Measurements from ENCODE around the gene NFKBIE. TPM values are rescaled to one million over a fixed set of nuclear protein-coding genes. Genes with fewer than 3 reads are reported as not detected.

Gene NFKBIE
- polyA plus RNA-seq, 4 donors, result 6.2 to 11.9 (median 10.6) TPM

GRCh38 chr6:44217332-44218143 lies 47.8 kb downstream of the NFKBIE start:
- no peak for DNase-seq (ENCODE audit: low read depth in 4 of 4, low spot score in 3 of 4)

DNA sequence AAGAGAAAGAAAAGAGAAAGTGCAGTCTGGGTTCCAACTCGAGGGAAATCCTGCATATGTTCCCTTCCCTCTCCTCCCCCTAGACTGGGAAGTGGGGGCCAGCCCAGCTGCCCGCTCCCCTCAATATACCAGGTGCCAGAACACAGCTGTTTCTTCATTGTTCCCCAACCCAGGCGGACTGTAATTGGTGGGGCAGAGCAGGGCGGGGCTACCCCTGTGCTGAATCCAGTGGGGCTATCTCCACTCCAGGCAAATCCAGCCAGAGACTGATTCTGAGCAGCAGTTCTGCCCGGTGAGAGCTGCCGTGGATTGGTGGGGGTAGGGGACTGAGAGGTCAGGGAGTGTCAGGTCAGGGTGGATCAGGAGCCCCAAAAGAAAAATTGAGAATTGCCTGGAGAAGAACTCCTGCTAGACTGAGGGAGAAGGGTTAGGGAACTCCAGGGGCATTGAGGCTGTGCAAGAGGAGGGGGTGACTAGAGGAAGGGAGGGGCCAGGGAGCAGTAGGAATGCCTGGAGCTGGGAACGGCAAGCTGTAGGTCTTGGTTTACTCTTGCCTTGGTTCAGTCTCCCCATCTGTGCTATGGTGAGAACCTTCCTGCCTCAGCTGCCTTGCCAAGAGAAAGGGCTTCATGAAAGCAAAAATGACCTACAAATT lies 48.5 kb downstream of the NFKBIE start, which contains the start of gene MYMX:
Gene MYMX, plus strand, starts transcription at position 250 of the 655 bp plus-strand sequence. CDS start 546 bp downstream, outside the sequence.
- DNase-seq (ENCODE audit: low read depth in 4 of 4, low spot score in 3 of 4), result no peak

DNA sequence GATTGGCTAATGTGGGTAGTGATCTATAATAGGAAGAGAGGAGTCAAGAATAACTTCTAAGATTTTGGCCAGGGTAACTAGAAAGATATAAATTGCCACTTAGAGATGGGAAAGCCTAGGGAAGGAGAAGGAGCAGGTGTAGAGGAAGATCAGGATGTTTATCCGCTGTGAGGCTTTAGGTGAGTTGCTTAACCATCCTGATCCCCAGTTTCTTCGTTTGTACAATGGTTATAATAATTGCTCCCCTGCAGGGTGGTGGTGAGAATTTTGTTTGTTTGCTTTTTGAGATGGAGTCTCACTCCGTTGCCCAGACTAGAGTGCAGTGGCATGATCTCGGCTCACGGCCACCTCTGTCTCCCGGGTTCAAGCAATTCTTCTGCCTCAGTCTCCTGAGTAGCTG lies 51.0 kb downstream of the NFKBIE start:
- DNase-seq (ENCODE audit: low read depth in 4 of 4, low spot score in 3 of 4), result no peak

DNA sequence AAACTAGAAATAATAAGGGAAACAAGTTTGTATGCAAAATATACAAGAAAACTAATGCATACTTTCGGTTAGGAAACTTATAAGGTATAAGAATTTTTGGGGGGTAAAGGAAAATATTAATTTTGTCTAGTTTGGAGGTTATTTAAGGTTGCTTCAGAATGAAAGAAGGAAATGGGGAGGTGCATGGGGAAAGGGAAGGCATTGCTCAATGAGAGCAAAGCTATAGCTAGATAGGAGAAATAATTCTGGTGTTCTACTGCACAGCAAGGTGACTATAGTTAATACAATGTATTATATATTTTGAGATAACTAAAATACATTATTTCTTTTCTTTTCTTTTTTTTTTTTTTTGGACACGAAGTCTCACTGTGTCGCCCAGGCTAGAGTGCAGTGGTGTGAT lies 54.1 kb downstream of the NFKBIE start:
- DNase-seq (ENCODE audit: low read depth in 4 of 4, low spot score in 3 of 4), result no peak

Other genes with a start within 250 kb of the NFKBIE start
- gene MRPL14, start 138.1 kb downstream of the NFKBIE start, polyA plus RNA-seq (ENCODE audit: insufficient read length in 4 of 4), result 10 to 100 TPM; 37.0 to 44.0 (median 38.1) TPM
- gene TMEM63B, start 138.0 kb downstream of the NFKBIE start, polyA plus RNA-seq (ENCODE audit: insufficient read length in 4 of 4), result 10 to 100 TPM; 23.9 to 37.9 (median 31.3) TPM
- gene CAPN11, start 106.7 kb downstream of the NFKBIE start, polyA plus RNA-seq (ENCODE audit: insufficient read length in 4 of 4), result under 1 TPM in 3 of 4 donors, not detected in 1; 0.07 to 0.37 (median 0.08) TPM
- 1 to 10 TPM in 2 of 4 donors, under 1 TPM in 2; 0.33 to 1.2 (median 0.83) TPM for gene MYMX, start 48.6 kb downstream of the NFKBIE start, polyA plus RNA-seq (ENCODE audit: insufficient read length in 4 of 4)
- gene SLC29A1, start 42.0 kb downstream of the NFKBIE start, polyA plus RNA-seq (ENCODE audit: insufficient read length in 4 of 4), result 10 to 100 TPM; 29.9 to 38.7 (median 34.6) TPM
- 1,000 to 10,000 TPM; 1,104 to 1,369 (median 1,222) TPM for gene HSP90AB1, start 18.4 kb downstream of the NFKBIE start, polyA plus RNA-seq (ENCODE audit: insufficient read length in 4 of 4)
- gene SLC35B2, start 8.0 kb downstream of the NFKBIE start, polyA plus RNA-seq (ENCODE audit: insufficient read length in 4 of 4), result 10 to 100 TPM; 51.5 to 57.5 (median 54.1) TPM
- 1 to 10 TPM in 3 of 4 donors, under 1 TPM in 1; 0.62 to 1.5 (median 1.1) TPM for gene TMEM151B, start 4.9 kb upstream of the NFKBIE start, polyA plus RNA-seq (ENCODE audit: insufficient read length in 4 of 4)
- 10 to 100 TPM; 11.1 to 21.8 (median 14.5) TPM for gene AARS2, start 47.8 kb upstream of the NFKBIE start, polyA plus RNA-seq (ENCODE audit: insufficient read length in 4 of 4)
- gene SPATS1, start 77.1 kb upstream of the NFKBIE start, polyA plus RNA-seq (ENCODE audit: insufficient read length in 4 of 4), result not detected
- gene CDC5L, start 122.2 kb upstream of the NFKBIE start, polyA plus RNA-seq (ENCODE audit: insufficient read length in 4 of 4), result 10 to 100 TPM; 31.5 to 48.6 (median 40.7) TPM